WTC11 (cell line): ENCODE results near the gene ING5. TPM values are rescaled to one million over a fixed set of nuclear protein-coding genes. Genes with fewer than 3 reads are reported as not detected.

Source experiments
- ATAC-seq: fragments of 200-7000 bp; cut with Tn5 transposase; 2 replicates; pipeline ENCODE4 v1.10.0; 2021; ENCODE audit warnings: mild to moderate bottlenecking, moderate library complexity
- CTCF ChIA-PET: fragments of 300-600 bp; sonication (Branson Sonifier 250); formaldehyde crosslinking; loops from one replicate; lab custom pipeline; 2021; ENCODE audit warnings: antibody characterized with exemption; lab: Charles Lee
- POLR2A ChIA-PET: fragments of 350-600 bp; sonication (Branson Sonifier 250); formaldehyde crosslinking; loops from one replicate; lab custom pipeline; 2021; ENCODE audit warnings: antibody characterized with exemption; lab: Charles Lee
- DNase-seq: peaks from one replicate; pipeline ENCODE4 v3.0.0; 2021; ENCODE audit warnings: low spot score
- H3K27ac Mint-ChIP-seq: 2 replicates; pipeline ENCODE4 v1.8.0; 2021; ENCODE audit warnings: mixed read lengths
- H3K27me3 Mint-ChIP-seq: 2 replicates; pipeline ENCODE4 v1.8.0; 2021; ENCODE audit warnings: low read depth, mild to moderate bottlenecking, moderate library complexity, mixed read lengths
- H3K36me3 Mint-ChIP-seq: 2 replicates; pipeline ENCODE4 v1.8.0; 2021; ENCODE audit warnings: mixed read lengths
- H3K4me1 Mint-ChIP-seq: 2 replicates; pipeline ENCODE4 v1.8.0; 2022; ENCODE audit warnings: mixed read lengths
- H3K4me3 Mint-ChIP-seq: 2 replicates; pipeline ENCODE4 v1.8.0; 2021; ENCODE audit warnings: mild to moderate bottlenecking, moderate library complexity, mixed read lengths
- H3K9me3 Mint-ChIP-seq: 2 replicates; pipeline ENCODE4 v1.8.0; 2021; ENCODE audit warnings: mixed read lengths
- AFF4 ChIP-seq: sonication (generic); formaldehyde crosslinking; IDR thresholded peaks from 2 replicates; pipeline ENCODE4 v1.8.1; 2023; ENCODE audit warnings: mild to moderate bottlenecking, missing genetic modification reagents, borderline replicate concordance
- ATF2 ChIP-seq: sonication (generic); formaldehyde crosslinking; IDR thresholded peaks from 2 replicates; pipeline ENCODE4 v1.8.1; 2022; ENCODE audit warnings: low read depth, missing genetic modification reagents, borderline replicate concordance
- CBFB ChIP-seq: sonication (generic); formaldehyde crosslinking; IDR thresholded peaks from 2 replicates; pipeline ENCODE4 v1.8.1; 2022; ENCODE audit warnings: mild to moderate bottlenecking, low read depth, missing genetic modification reagents
- CDX4 ChIP-seq: fragments of 250-450 bp; sonication (Bioruptor Pico); IDR thresholded peaks from 2 replicates; pipeline ENCODE4 v1.9.0; 2021; ENCODE audit warnings: moderate library complexity, mild to moderate bottlenecking, inconsistent platforms, borderline replicate concordance
- E2F4 ChIP-seq: sonication (generic); formaldehyde crosslinking; IDR thresholded peaks from 2 replicates; pipeline ENCODE4 v1.8.1; 2022; ENCODE audit warnings: low read depth, mild to moderate bottlenecking, moderate library complexity, missing genetic modification reagents, borderline replicate concordance
- GABPB1 ChIP-seq: sonication (generic); formaldehyde crosslinking; IDR thresholded peaks from 2 replicates; pipeline ENCODE4 v1.8.1; 2023; ENCODE audit warnings: mild to moderate bottlenecking, missing genetic modification reagents
- GRHL2 ChIP-seq: fragments of 250-450 bp; sonication (Bioruptor Pico); IDR thresholded peaks from 2 replicates; pipeline ENCODE4 v1.8.0; 2022; ENCODE audit warnings: mild to moderate bottlenecking, moderate library complexity; ENCODE audit not compliant: insufficient replicate concordance, severe bottlenecking
- GTF2I ChIP-seq: fragments of 250-450 bp; sonication (Bioruptor Pico); conservative IDR thresholded peaks from 2 replicates; pipeline ENCODE4 v1.4.0; 2021; ENCODE audit warnings: mild to moderate bottlenecking
- HMGXB4 ChIP-seq: sonication (generic); formaldehyde crosslinking; IDR thresholded peaks from 2 replicates; pipeline ENCODE4 v1.8.1; 2023; ENCODE audit warnings: mild to moderate bottlenecking, moderate library complexity, missing genetic modification reagents
- JAZF1 ChIP-seq: fragments of 250-450 bp; sonication (Bioruptor Pico); IDR thresholded peaks from 2 replicates; pipeline ENCODE4 v1.9.0; 2021; ENCODE audit warnings: moderate library complexity, mild to moderate bottlenecking, inconsistent platforms
- KAT7 ChIP-seq: sonication (generic); formaldehyde crosslinking; IDR thresholded peaks from 2 replicates; pipeline ENCODE4 v1.8.1; 2023; ENCODE audit warnings: missing genetic modification reagents, mild to moderate bottlenecking, borderline replicate concordance
- MLX ChIP-seq: sonication (generic); formaldehyde crosslinking; IDR thresholded peaks from 2 replicates; pipeline ENCODE4 v1.8.1; 2023; ENCODE audit warnings: mild to moderate bottlenecking, missing genetic modification reagents, moderate library complexity
- NFYB ChIP-seq: sonication (generic); formaldehyde crosslinking; conservative IDR thresholded peaks from 2 replicates; pipeline ENCODE4 v1.8.0; 2022; ENCODE audit warnings: low read depth, missing genetic modification reagents
- NR1H2 ChIP-seq: sonication (generic); formaldehyde crosslinking; IDR thresholded peaks from 2 replicates; pipeline ENCODE4 v1.9.0; 2021; ENCODE audit warnings: mild to moderate bottlenecking, moderate library complexity, missing genetic modification reagents
- PRDM15 ChIP-seq: sonication (generic); formaldehyde crosslinking; IDR thresholded peaks from 2 replicates; pipeline ENCODE4 v1.8.0; 2022; ENCODE audit warnings: missing genetic modification reagents
- SMAD4 ChIP-seq: sonication (generic); formaldehyde crosslinking; IDR thresholded peaks from 2 replicates; pipeline ENCODE4 v1.8.0; 2022; ENCODE audit warnings: mild to moderate bottlenecking, missing genetic modification reagents
- TCF7 ChIP-seq: sonication (generic); formaldehyde crosslinking; IDR thresholded peaks from 2 replicates; pipeline ENCODE4 v1.8.0; 2022; ENCODE audit warnings: mild to moderate bottlenecking, low read depth, missing genetic modification reagents, moderate library complexity
- TEAD1 ChIP-seq: sonication (generic); formaldehyde crosslinking; IDR thresholded peaks from 2 replicates; pipeline ENCODE4 v1.8.0; 2022; ENCODE audit warnings: mild to moderate bottlenecking, missing genetic modification reagents
- USF2 ChIP-seq: sonication (generic); formaldehyde crosslinking; IDR thresholded peaks from 2 replicates; pipeline ENCODE4 v1.8.1; 2023; ENCODE audit warnings: mild to moderate bottlenecking, missing genetic modification reagents, moderate library complexity
- total RNA-seq: library from RNA; stranded (reverse); gene quantifications from 3 replicates; pipeline ENCODE4 v1.2.3, GENCODE V29; 2021

The ING5 gene
- total RNA-seq, 1 experiment from 2014 or later: 43.1 TPM

- ChIA-PET POLR2A (interaction anchor here (0.7 kb wide), 1 partner anchor 29 kb away, joined by 3 read pairs; no protein-coding TSS in a partner anchor), CTCF (interaction anchor here (0.6 kb wide), 1 partner anchor 83 kb away, joined by 3 read pairs; no protein-coding TSS in a partner anchor)
- Mint-ChIP-seq H3K27me3 (no peaks in the 10 kb centered on the region), H3K36me3 (peaks cover 42% of the 10 kb centered on the region), H3K4me3 (no peak overlapping the region), H3K27ac (no peak overlapping the region), H3K4me1 (no peaks in the 10 kb centered on the region), H3K9me3 (peaks cover 19% of the 10 kb centered on the region)
- TF ChIP-seq KAT7 (CRISPR knock-in tag) (no peak), NR1H2 (no peak), CBFB (no peak), NFYB (no peak), GRHL2 (CRISPR knock-in tag) (no peak), USF2 (CRISPR knock-in tag) (no peak), E2F4 (no peak), MLX (no peak), GTF2I (CRISPR knock-in tag) (no peak), ATF2 (CRISPR knock-in tag) (no peak), PRDM15 (CRISPR knock-in tag) (no peak)
- ATAC-seq (no peak), DNase-seq (no peak)
Measured at GRCh38 chr2:241726459-241726858, 24.6 kb downstream of the ING5 start.

GRCh38 chr2:241728000-241728399 lies 26.2 kb downstream of the ING5 start:
- Mint-ChIP-seq H3K9me3 (peaks cover 12% of the 10 kb centered on the region; the same call in 1 of the 2 replicates), H3K36me3 (peaks cover 30% of the 10 kb centered on the region), H3K27ac (no peak overlapping the region), H3K4me1 (no peaks in the 10 kb centered on the region), H3K4me3 (no peak overlapping the region), H3K27me3 (peaks cover 3% of the 10 kb centered on the region)
- CTCF ChIA-PET: no interaction called here
- ATAC-seq (no peak), DNase-seq (no peak)
- POLR2A ChIA-PET: interaction anchor here (0.5 kb wide), 1 partner anchor 302 kb away, joined by 5 read pairs; no protein-coding TSS in a partner anchor
- no peak for TF ChIP-seq JAZF1 (CRISPR knock-in tag)
- no peak for TF ChIP-seq TEAD1 (CRISPR knock-in tag)
- TF ChIP-seq SMAD4 (CRISPR knock-in tag): no peak
- no peak for TF ChIP-seq TCF7
- TF ChIP-seq GABPB1 (CRISPR knock-in tag): no peak
- no peak for TF ChIP-seq AFF4 (CRISPR knock-in tag)
- TF ChIP-seq HMGXB4 (CRISPR knock-in tag): no peak
- TF ChIP-seq CDX4 (CRISPR knock-in tag): no peak
